ENCODE measurements around the gene ADGRG6. TPM values are rescaled to one million over a fixed set of nuclear protein-coding genes. Genes with fewer than 3 reads are reported as not detected.

The ADGRG6 gene
- total and polyA plus RNA-seq, 2 donors (not counting 3 experiments of a cell fraction or from before 2014, with no cell fraction given) = 99.3 to 166 TPM

GRCh38 chr6:142399739-142400138, 97.9 kb downstream of the ADGRG6 start:
- peak overlapping the region; percentile 4 for H3K4me2 ChIP-seq (ENCODE audit: insufficient read depth, low read length)
- no peaks in the 10 kb centered on the region for H3K9me1 ChIP-seq (replicated peaks; ENCODE audit: control insufficient read depth, extremely low read depth, insufficient read depth, low read length)
- FAIRE-seq (no peak), DNase-seq (ENCODE audit: low read depth, low spot score) (no peak)
- peaks cover 52% of the 10 kb centered on the region for H3K4me1 ChIP-seq (ENCODE audit: control insufficient read depth, extremely low read depth, insufficient read depth, low read length)
- peaks cover 5 to 9% of the 10 kb centered on the region in 2 experiments for H3K36me3 ChIP-seq (ENCODE audit: control insufficient read depth in 2 of 2, extremely low read depth in 1 of 2, insufficient read depth in 2 of 2, low read length in 2 of 2)
- ChIA-PET CTCF (interaction anchor here (1.0 kb wide), 1 partner anchor 75 kb away, joined by 4 read pairs; no protein-coding TSS in a partner anchor), POLR2A (no interaction called here)
- H3K4me3 ChIP-seq (replicated peaks in 1 of 3; ENCODE audit: insufficient read depth in 1 of 3, low read depth in 1 of 3, low read length in 3 of 3) = no peak overlapping the region
- no peaks in the 10 kb centered on the region for H3K9me3 ChIP-seq (replicated peaks; ENCODE audit: control insufficient read depth, insufficient read depth, low read length)
- intact Hi-C loops (cut with micrococcal nuclease) = loop anchor here (2.0 to 10.0 kb wide), 2 partner anchors 97 to 545 kb away; partner anchors contain the start of genes ADGRG6 and HIVEP2
- H3K79me2 ChIP-seq (ENCODE audit: control insufficient read depth, insufficient read depth, low read length) = peaks cover 2% of the 10 kb centered on the region
- no TSS peak for BruUV-seq (replicated peaks)
- H2AFZ ChIP-seq (ENCODE audit: low read depth, low read length) = no peak overlapping the region
- dilution Hi-C loops (cut with MboI; ENCODE audit: extremely low pct_ligation_motif_present, low sequenced_read_pairs) = no loop called here
- peak overlapping the region; percentile 71 for H3K27ac ChIP-seq (ENCODE audit: insufficient read depth, low read depth, low read length)
- no peak for TF ChIP-seq POLR2AphosphoS5 (IDR thresholded peaks at IDR 0.05; ENCODE audit: insufficient read depth, low read depth, low read length)
- no peak for TF ChIP-seq FOS (IDR thresholded peaks at IDR 0.05; ENCODE audit: borderline replicate concordance, insufficient read depth, low read length)
- H3K27me3 ChIP-seq (ENCODE audit: control insufficient read depth in 2 of 2, insufficient read depth in 2 of 2, low read length in 2 of 2) = no peaks in the 10 kb centered on the region
- H3K9ac ChIP-seq (replicated peaks; ENCODE audit: extremely low read depth, insufficient read depth, low read length) = no peak overlapping the region
- H4K20me1 ChIP-seq (replicated peaks; ENCODE audit: control insufficient read depth, extremely low read depth, insufficient read depth, low read length) = no peaks in the 10 kb centered on the region

- Histone ChIP-seq H3K27me3 (ENCODE audit: control insufficient read depth in 2 of 2, insufficient read depth in 2 of 2, low read length in 2 of 2) (no peaks in the 10 kb centered on the region), H3K36me3 (ENCODE audit: control insufficient read depth in 2 of 2, extremely low read depth in 1 of 2, insufficient read depth in 2 of 2, low read length in 2 of 2) (peaks cover 5 to 9% of the 10 kb centered on the region in 2 experiments), H4K20me1 (replicated peaks; ENCODE audit: control insufficient read depth, extremely low read depth, insufficient read depth, low read length) (no peaks in the 10 kb centered on the region), H3K9me3 (replicated peaks; ENCODE audit: control insufficient read depth, insufficient read depth, low read length) (no peaks in the 10 kb centered on the region), H3K27ac (ENCODE audit: insufficient read depth, low read depth, low read length) (peak overlapping the region; percentile 71), H3K79me2 (ENCODE audit: control insufficient read depth, insufficient read depth, low read length) (peaks cover 2% of the 10 kb centered on the region), H3K4me1 (ENCODE audit: control insufficient read depth, extremely low read depth, insufficient read depth, low read length) (peaks cover 51% of the 10 kb centered on the region), H3K4me2 (ENCODE audit: insufficient read depth, low read length) (peak overlapping the region; percentile 52), H3K9ac (replicated peaks; ENCODE audit: extremely low read depth, insufficient read depth, low read length) (peak overlapping the region; percentile 46), H3K9me1 (replicated peaks; ENCODE audit: control insufficient read depth, extremely low read depth, insufficient read depth, low read length) (no peaks in the 10 kb centered on the region), H2AFZ (ENCODE audit: low read depth, low read length) (no peak overlapping the region), H3K4me3 (replicated peaks in 1 of 3; ENCODE audit: insufficient read depth in 1 of 3, low read depth in 1 of 3, low read length in 3 of 3) (no peak overlapping the region)
- dilution Hi-C loops (cut with MboI; ENCODE audit: extremely low pct_ligation_motif_present, low sequenced_read_pairs) = no loop called here
- BruUV-seq (replicated peaks) = no TSS peak
- ChIA-PET CTCF (interaction anchor here (1.0 kb wide), 1 partner anchor 74 kb away, joined by 4 read pairs; no protein-coding TSS in a partner anchor), POLR2A (no interaction called here)
- FAIRE-seq (peak; percentile 73), DNase-seq (ENCODE audit: low read depth, low spot score) (peak; percentile 98)
- TF ChIP-seq FOS (IDR thresholded peaks at IDR 0.05; ENCODE audit: borderline replicate concordance, insufficient read depth, low read length) = peak; percentile 86
- TF ChIP-seq GATA2 (IDR thresholded peaks at IDR 0.05; ENCODE audit: insufficient read depth, insufficient read length, low read depth, low read length) = peak; percentile 92
- peak; percentile 83 for TF ChIP-seq JUN (IDR thresholded peaks at IDR 0.05; ENCODE audit: borderline replicate concordance, insufficient read depth, insufficient read length, low read depth)
- no peak for TF ChIP-seq POLR2A (IDR thresholded peaks at IDR 0.05; ENCODE audit: low read depth, low read length)
- peak; percentile 58 for TF ChIP-seq POLR2AphosphoS5 (IDR thresholded peaks at IDR 0.05; ENCODE audit: insufficient read depth, low read depth, low read length)
- TF ChIP-seq MYC (IDR thresholded peaks at IDR 0.05; ENCODE audit: low read depth, low read length) = no peak
- intact Hi-C loops (cut with micrococcal nuclease) = loop anchor here (2.0 to 10.0 kb wide), 2 partner anchors 98 to 544 kb away; partner anchors contain the start of genes ADGRG6 and HIVEP2
These were observed 98.7 kb downstream of the ADGRG6 start for GRCh38 chr6:142400495-142400894.

All from endothelial cell of umbilical vein (primary cell).